B cell (primary cell): ENCODE results near the gene PAN3. TPM values are rescaled to one million over a fixed set of nuclear protein-coding genes. Genes with fewer than 3 reads are reported as not detected.

Source experiments
- ATAC-seq: fragments of 200-7000 bp; cut with Tn5 transposase; one replicate; pipeline ENCODE4 v1.10.0; 2021; ENCODE audit warnings: low read depth, mild to moderate bottlenecking, moderate number of reproducible peaks, moderate library complexity
- CTCF ChIA-PET: fragments of 350-600 bp; sonication (Branson Sonifier 250); formaldehyde crosslinking; loops from one replicate; lab custom pipeline; 2021; ENCODE audit warnings: antibody characterized with exemption, inconsistent platforms; lab: Charles Lee
- POLR2A ChIA-PET: fragments of 350-600 bp; sonication (Branson Sonifier 250); formaldehyde crosslinking; loops from one replicate; lab custom pipeline; 2021; ENCODE audit warnings: antibody characterized with exemption; lab: Charles Lee
- DNase-seq: peaks from one replicate; pipeline ENCODE4 v3.0.0; 2013
- H2AFZ ChIP-seq: 2 replicates; pipeline ENCODE4 v1.6.1; 2012; ENCODE audit warnings: mild to moderate bottlenecking, low read depth, low read length; ENCODE audit not compliant: insufficient read depth, poor library complexity, severe bottlenecking
- H3K27ac ChIP-seq, 2 donors: 1 replicate in 1 of 2; 2 replicates in 1 of 2; pipeline ENCODE4 v1.5.1; 2012 to 2013; ENCODE audit warnings: low read length in 2 of 2, mild to moderate bottlenecking in 2 of 2, moderate library complexity in 1 of 2
- H3K27me3 ChIP-seq, 4 experiments: fragments of 200-600 bp in 1 of 4; sonication (generic) in 1 of 4; replicated peaks in 1 of 4; 1 replicate in 2 of 4; 2 replicates in 2 of 4; pipeline versions ENCODE4 v1.6.1 to v1.7.0; 2013 to 2016; ENCODE audit warnings: low read length in 3 of 4, mild to moderate bottlenecking in 2 of 4, mixed read lengths in 1 of 4, moderate library complexity in 1 of 4; ENCODE audit not compliant: insufficient read depth in 4 of 4, control insufficient read depth in 3 of 4; ENCODE audit errors: control extremely low read depth in 1 of 4
- H3K36me3 ChIP-seq, 2 experiments: replicated peaks in 1 of 2; 1 replicate in 1 of 2; 2 replicates in 1 of 2; pipeline versions ENCODE4 v1.6.1 to v1.7.1; 2013; ENCODE audit warnings: low read length in 1 of 2; ENCODE audit not compliant: insufficient read depth in 2 of 2, control insufficient read depth in 1 of 2; ENCODE audit errors: control extremely low read depth in 1 of 2, extremely low read depth in 1 of 2
- H3K4me1 ChIP-seq, 2 donors: fragments of 200-600 bp in 1 of 2; sonication (generic) in 1 of 2; 1 replicate in 1 of 2; 2 replicates in 1 of 2; pipeline versions ENCODE4 v1.5.1 to v1.6.1; 2013 to 2017; ENCODE audit warnings: low read length in 2 of 2; ENCODE audit not compliant: control insufficient read depth in 2 of 2, insufficient read depth in 2 of 2
- H3K4me2 ChIP-seq: replicated peaks from 2 replicates; pipeline ENCODE3; 2012; ENCODE audit warnings: mild to moderate bottlenecking, low read depth, low read length; ENCODE audit not compliant: poor library complexity, severe bottlenecking
- H3K4me3 ChIP-seq, 5 experiments: fragments of 200-600 bp in 1 of 5; sonication (generic) in 1 of 5; 1 replicate in 3 of 5; 2 replicates in 2 of 5; pipeline versions ENCODE4 v1.5.1 to v1.7.0; 2011 to 2016; ENCODE audit warnings: low read length in 4 of 5, mild to moderate bottlenecking in 4 of 5, low read depth in 2 of 5, control low read depth in 1 of 5, moderate library complexity in 1 of 5; ENCODE audit not compliant: insufficient read depth in 1 of 5; ENCODE audit errors: control extremely low read depth in 1 of 5, extremely low read depth in 1 of 5
- H3K79me2 ChIP-seq: fragments of 200-600 bp; sonication (generic); one replicate; pipeline ENCODE4 v1.6.0; 2016; ENCODE audit warnings: low read length; ENCODE audit not compliant: control insufficient read depth, insufficient read depth
- H3K9ac ChIP-seq: fragments of 200-600 bp; sonication (generic); 2 replicates; pipeline ENCODE4 v1.6.1; 2017; ENCODE audit warnings: mild to moderate bottlenecking, low read length, moderate library complexity
- H3K9me3 ChIP-seq, 3 donors: one replicate each; pipeline versions ENCODE4 v1.6.1 to v1.7.1; 2013; ENCODE audit warnings: low read length in 2 of 3; ENCODE audit not compliant: control insufficient read depth in 2 of 3, insufficient read depth in 1 of 3; ENCODE audit errors: control extremely low read depth in 1 of 3
- H4K20me1 ChIP-seq: 2 replicates; pipeline ENCODE4 v1.6.0; 2012; ENCODE audit warnings: mild to moderate bottlenecking, low read length; ENCODE audit not compliant: insufficient read depth, control insufficient read depth, poor library complexity, severe bottlenecking
- H3K27ac Mint-ChIP-seq: one replicate; pipeline ENCODE4 v1.8.0; 2021; ENCODE audit warnings: mixed read lengths
- H3K27me3 Mint-ChIP-seq: one replicate; pipeline ENCODE4 v1.8.0; 2021; ENCODE audit warnings: mixed read lengths
- H3K4me1 Mint-ChIP-seq: one replicate; pipeline ENCODE4 v1.8.0; 2021; ENCODE audit warnings: mixed read lengths
- H3K4me3 Mint-ChIP-seq: one replicate; pipeline ENCODE4 v1.8.0; 2021; ENCODE audit warnings: mixed read lengths
- H3K9me3 Mint-ChIP-seq: one replicate; pipeline ENCODE4 v1.8.0; 2022; ENCODE audit warnings: mixed read lengths; ENCODE audit not compliant: insufficient read depth
- CTCF ChIP-seq: fragments of 200-600 bp; IDR thresholded peaks from one replicate; pipeline ENCODE4 v1.8.0; 2022; ENCODE audit warnings: antibody characterized with exemption, mild to moderate bottlenecking
- EZH2 ChIP-seq: IDR thresholded peaks from 2 replicates; pipeline ENCODE4 v1.6.1; 2012; ENCODE audit warnings: borderline replicate concordance, low read depth, mild to moderate bottlenecking, moderate library complexity, low read length; ENCODE audit not compliant: insufficient read depth, poor library complexity, severe bottlenecking
- WGBS: methylation state at CpG from one replicate; pipeline ENCODE4 v1.1.5; 2013; ENCODE audit warnings: missing lambda C conversion rate; ENCODE audit not compliant: insufficient coverage; 5-methylcytosine and 5-hydroxymethylcytosine counted together
- intact Hi-C: fragments of 100-400 bp; cut with micrococcal nuclease; formaldehyde crosslinking; loops from one replicate; pipeline ENCODE4 v1.10.0; 2022
- polyA plus RNA-seq: library from polyadenylated mRNA; depleted of rRNA; stranded (reverse); fragments of >200 nt; gene quantifications from 2 replicates; pipeline ENCODE4 v1.2.3, GENCODE V29; 2012
- total RNA-seq, 2 donors: library from RNA; stranded (reverse); fragments of 120-200 nt in 1 of 2; gene quantifications; 1 replicate in 1 of 2; 2 replicates in 1 of 2; pipeline versions ENCODE4 v1.2.3 to v1.2.4, GENCODE V29; 2013 to 2022

PAN3 gene
- total and polyA plus RNA-seq, 2 donors (not counting 1 experiment from before 2014, with no cell fraction given), result 23.4 to 117 TPM

- ChIA-PET CTCF (no interaction called here), POLR2A (no interaction called here)
- H3K9me3 Mint-ChIP-seq, result no peaks in the 10 kb centered on the region
- Histone ChIP-seq H3K27ac (no peak overlapping the region), H4K20me1 (no peaks in the 10 kb centered on the region), H3K79me2 (no peaks in the 10 kb centered on the region), H3K9me3 (no peaks in the 10 kb centered on the region), H3K4me2 (no peak overlapping the region), H2AFZ (no peak overlapping the region), H3K9ac (no peak overlapping the region), H3K27me3 (peaks cover 0 to under 1% (median 0%) of the 10 kb centered on the region in 4 experiments), H3K4me3 (no peak overlapping the region), H3K4me1 (no peaks in the 10 kb centered on the region), H3K36me3 (no peaks in the 10 kb centered on the region)
- no peaks in the 10 kb centered on the region for H3K4me1 Mint-ChIP-seq
- no peak overlapping the region for H3K4me3 Mint-ChIP-seq
- ATAC-seq (no peak), DNase-seq (no peak)
- TF ChIP-seq CTCF (no peak), EZH2 (no peak)
- H3K27ac Mint-ChIP-seq, result no peak overlapping the region
- no CpG with 5 or more reads among the region's 1 CpG for WGBS
- intact Hi-C loops, result no loop called here
- peaks cover 9% of the 10 kb centered on the region for H3K27me3 Mint-ChIP-seq
These were observed 31.4 kb upstream of the PAN3 start for GRCh38 chr13:28106976-28107375.

- H3K9me3 Mint-ChIP-seq, result no peaks in the 10 kb centered on the region
- Histone ChIP-seq H2AFZ (no peak overlapping the region), H3K4me3 (no peak overlapping the region), H3K79me2 (no peaks in the 10 kb centered on the region), H4K20me1 (no peaks in the 10 kb centered on the region), H3K9me3 (no peaks in the 10 kb centered on the region), H3K27me3 (no peaks in the 10 kb centered on the region), H3K27ac (no peak overlapping the region), H3K9ac (no peak overlapping the region), H3K4me1 (no peaks in the 10 kb centered on the region), H3K36me3 (no peaks in the 10 kb centered on the region), H3K4me2 (no peak overlapping the region)
- ChIA-PET CTCF (no interaction called here), POLR2A (no interaction called here)
- TF ChIP-seq EZH2, result no peak
- TF ChIP-seq CTCF, result no peak
- 100% methylated on average over 1 of the region's 3 CpGs for WGBS
- no peak for DNase-seq
- intact Hi-C loops, result no loop called here
- no peaks in the 10 kb centered on the region for H3K27me3 Mint-ChIP-seq
- H3K4me3 Mint-ChIP-seq, result no peak overlapping the region
- H3K27ac Mint-ChIP-seq, result no peak overlapping the region
- no peak for ATAC-seq
- no peaks in the 10 kb centered on the region for H3K4me1 Mint-ChIP-seq
These were observed 27.9 kb upstream of the PAN3 start for GRCh38 chr13:28110414-28110813.
